SK-N-SH (cell line): ENCODE results near the gene COL28A1. TPM values are rescaled to one million over a fixed set of nuclear protein-coding genes. Genes with fewer than 3 reads are reported as not detected.

Experiments
- CTCF ChIA-PET: fragments of 300-600, 350-600 bp; formaldehyde crosslinking; extraction: SDS; loops from one replicate; lab custom pipeline; 2021; lab: Yijun Ruan, JAX
- POLR2A ChIA-PET: fragments of 350-600 bp; sonication (Branson Sonifier 250); formaldehyde crosslinking; extraction: SDS; loops from one replicate; lab custom pipeline; 2020; ENCODE audit warnings: antibody characterized with exemption, inconsistent platforms; lab: Yijun Ruan, JAX
- DNase-seq: peaks from one replicate; pipeline ENCODE4 v3.0.0; 2012
- H2AFZ ChIP-seq: fragments of 200-600 bp; sonication (generic); 2 replicates; pipeline ENCODE4 v1.8.1; 2016; ENCODE audit warnings: antibody characterized with exemption, mild to moderate bottlenecking, low read depth
- H3F3A ChIP-seq: fragments of 200-600 bp; sonication (generic); replicated peaks from 2 replicates; pipeline ENCODE3; 2016; ENCODE audit warnings: antibody characterized with exemption, mild to moderate bottlenecking; ENCODE audit not compliant: insufficient read depth
- H3K27ac ChIP-seq, 2 experiments: fragments of 200-500 bp in 1 of 2; fragments of 200-600 bp in 1 of 2; sonication (Bioruptor generic) in 1 of 2; sonication (generic), shearing (Covaris generic) in 1 of 2; 2 replicates each; pipeline versions ENCODE4 v1.5.1 to v1.6.1; 2014 to 2016; ENCODE audit warnings: low read depth in 2 of 2, inconsistent platforms in 1 of 2, low read length in 1 of 2, mild to moderate bottlenecking in 1 of 2, mixed read lengths in 1 of 2
- H3K27me3 ChIP-seq: fragments of 200-600 bp; sonication (generic), shearing (Covaris generic); 2 replicates; pipeline ENCODE4 v1.6.1; 2016; ENCODE audit warnings: mixed run types; ENCODE audit not compliant: insufficient read depth
- H3K36me3 ChIP-seq, 2 experiments: fragments of 200-500 bp in 1 of 2; fragments of 200-600 bp in 1 of 2; sonication (Bioruptor generic) in 1 of 2; sonication (generic) in 1 of 2; replicated peaks in 1 of 2; 2 replicates each; pipeline versions ENCODE3 to v1.5.1; 2014 to 2016; ENCODE audit warnings: low read length in 1 of 2, mild to moderate bottlenecking in 1 of 2; ENCODE audit not compliant: insufficient read depth in 2 of 2, control insufficient read depth in 1 of 2
- H3K4me1 ChIP-seq, 2 experiments: fragments of 200-500 bp in 1 of 2; fragments of 200-600 bp in 1 of 2; sonication (Bioruptor generic) in 1 of 2; sonication (generic), shearing (Covaris generic) in 1 of 2; 2 replicates each; pipeline versions ENCODE4 v1.5.1 to v1.6.1; 2014 to 2016; ENCODE audit warnings: low read depth in 1 of 2, low read length in 1 of 2, mixed run types in 1 of 2; ENCODE audit not compliant: insufficient read depth in 2 of 2, control insufficient read depth in 1 of 2
- H3K4me2 ChIP-seq: fragments of 200-600 bp; sonication (generic), shearing (Covaris generic); 2 replicates; pipeline ENCODE4 v1.6.1; 2017; ENCODE audit warnings: mixed run types
- H3K4me3 ChIP-seq, 2 experiments: fragments of 200-500 bp in 1 of 2; fragments of 200-600 bp in 1 of 2; sonication (Bioruptor generic) in 1 of 2; sonication (generic), shearing (Covaris generic) in 1 of 2; 2 replicates each; pipeline versions ENCODE4 v1.5.1 to v1.8.1; 2014 to 2016; ENCODE audit warnings: low read depth in 2 of 2, inconsistent platforms in 1 of 2, low read length in 1 of 2, mild to moderate bottlenecking in 1 of 2, mixed read lengths in 1 of 2, moderate library complexity in 1 of 2
- H3K79me2 ChIP-seq: fragments of 200-600 bp; sonication (generic); 2 replicates; pipeline ENCODE4 v1.8.1; 2017; ENCODE audit warnings: mild to moderate bottlenecking; ENCODE audit not compliant: insufficient read depth
- H3K9ac ChIP-seq: fragments of 200-600 bp; sonication (generic); 2 replicates; pipeline ENCODE4 v1.6.1; 2017; ENCODE audit warnings: mixed run types
- H3K9me2 ChIP-seq: fragments of 200-600 bp; sonication (generic); 2 replicates; pipeline ENCODE4 v1.6.1; 2017; ENCODE audit warnings: mixed run types
- H3K9me3 ChIP-seq: fragments of 200-600 bp; sonication (generic); 2 replicates; pipeline ENCODE4 v1.6.1; 2017; ENCODE audit warnings: mixed run types, mild to moderate bottlenecking, moderate library complexity
- H4K20me1 ChIP-seq: fragments of 200-600 bp; sonication (generic); 2 replicates; pipeline ENCODE4 v1.6.1; 2017; ENCODE audit warnings: mild to moderate bottlenecking, mixed run types; ENCODE audit not compliant: insufficient read depth
- CHD2 ChIP-seq: fragments of 150-350 bp; IDR thresholded peaks from 2 replicates; pipeline ENCODE4 v1.6.1; 2018; ENCODE audit warnings: low read length; ENCODE audit not compliant: partially characterized antibody
- CTCF ChIP-seq: fragments of 200-600 bp; sonication (generic); IDR thresholded peaks from 2 replicates; pipeline ENCODE4 v1.6.1; 2017; ENCODE audit warnings: antibody characterized with exemption, mild to moderate bottlenecking, moderate library complexity
- FOXM1 ChIP-seq: IDR thresholded peaks from 2 replicates; pipeline ENCODE4 v1.4.0; 2012; ENCODE audit warnings: low read depth, mild to moderate bottlenecking
- GABPA ChIP-seq: IDR thresholded peaks from 2 replicates; pipeline ENCODE4 v1.4.0; 2012; ENCODE audit warnings: low read depth, mild to moderate bottlenecking
- MAX ChIP-seq: IDR thresholded peaks from 2 replicates; pipeline ENCODE4 v1.4.0; 2012; ENCODE audit warnings: low read depth
- MEF2A ChIP-seq: IDR thresholded peaks from 2 replicates; pipeline ENCODE4 v1.4.0; 2012; ENCODE audit warnings: low read depth, borderline replicate concordance
- MXI1 ChIP-seq: IDR thresholded peaks from 2 replicates; pipeline ENCODE4 v1.6.1; 2012; ENCODE audit warnings: mild to moderate bottlenecking, low read depth, low read length, improper control_type of control experiment
- POLR2AphosphoS5 ChIP-seq: IDR thresholded peaks from 2 replicates; pipeline ENCODE4 v1.6.1; 2012; ENCODE audit warnings: low read depth, low read length
- REST ChIP-seq: IDR thresholded peaks from 2 replicates; pipeline ENCODE4 v1.6.1; 2012; ENCODE audit warnings: mild to moderate bottlenecking, low read depth, low read length, moderate library complexity
- RFX5 ChIP-seq: IDR thresholded peaks from 2 replicates; pipeline ENCODE4 v1.6.1; 2012; ENCODE audit warnings: mild to moderate bottlenecking, improper control_type of control experiment, low read length
- RXRA ChIP-seq: IDR thresholded peaks from 2 replicates; pipeline ENCODE4 v1.4.0; 2012; ENCODE audit warnings: low read depth, mild to moderate bottlenecking, borderline replicate concordance
- SIN3A ChIP-seq: IDR thresholded peaks from 2 replicates; pipeline ENCODE4 v1.6.1; 2012; ENCODE audit warnings: low read depth, mild to moderate bottlenecking, low read length, moderate library complexity, borderline replicate concordance
- USF1 ChIP-seq: IDR thresholded peaks from 2 replicates; pipeline ENCODE4 v1.4.0; 2012; ENCODE audit warnings: low read depth, borderline replicate concordance
- USF2 ChIP-seq: fragments of 150-350 bp; IDR thresholded peaks from 2 replicates; pipeline ENCODE4 v1.6.1; 2017; ENCODE audit warnings: antibody characterized with exemption, low read length, low read depth, borderline replicate concordance
- ZBTB33 ChIP-seq: IDR thresholded peaks from 2 replicates; pipeline ENCODE4 v1.4.0; 2012; ENCODE audit warnings: low read depth, borderline replicate concordance
- WGBS: methylation state at CpG from one replicate; pipeline ENCODE4 v1.1.6; 2017; ENCODE audit warnings: low lambda C conversion rate; 5-methylcytosine and 5-hydroxymethylcytosine counted together
- polyA plus RNA-seq, 3 experiments: library from polyadenylated mRNA; depleted of rRNA; stranded (reverse); fragments of >200 nt; gene quantifications; 2 replicates each; pipeline ENCODE4 v1.2.3, GENCODE V29; 2012

The COL28A1 gene
- polyA plus RNA-seq, 1 of the 3 experiments (the other 2 are of a cell fraction): not detected

- H3K9me2 ChIP-seq: no peaks in the 10 kb centered on the region
- no peak overlapping the region for H3K27ac ChIP-seq
- H3K4me1 ChIP-seq: no peaks in the 10 kb centered on the region
- H3K9ac ChIP-seq: no peak overlapping the region
- ChIA-PET POLR2A (no interaction called here), CTCF (interaction anchor here (0.9 to 1.7 kb wide), 4 partner anchors 15 to 427 kb away, joined by 3 to 4 read pairs (median 4); no protein-coding TSS in a partner anchor)
- H3F3A ChIP-seq: no peaks in the 10 kb centered on the region
- no peaks in the 10 kb centered on the region for H3K27me3 ChIP-seq
- no peak for TF ChIP-seq RFX5
- TF ChIP-seq CTCF: no peak
- TF ChIP-seq USF2: no peak
- TF ChIP-seq SIN3A: no peak
- TF ChIP-seq MEF2A: no peak
- TF ChIP-seq MAX: no peak
- no peak for TF ChIP-seq USF1
- no peak for TF ChIP-seq GABPA
- no peak for TF ChIP-seq POLR2AphosphoS5
- no peak for TF ChIP-seq MXI1
- no peak for DNase-seq
- no peak overlapping the region for H3K4me2 ChIP-seq
- no peaks in the 10 kb centered on the region for H3K79me2 ChIP-seq
- no peaks in the 10 kb centered on the region for H3K9me3 ChIP-seq
- no peaks in the 10 kb centered on the region for H3K36me3 ChIP-seq
- H2AFZ ChIP-seq: no peak overlapping the region
- no peak overlapping the region for H3K4me3 ChIP-seq
- WGBS: 62% methylated on average over 3 of the region's 3 CpGs
- no peaks in the 10 kb centered on the region for H4K20me1 ChIP-seq
These were observed 11.6 kb downstream of the COL28A1 start for GRCh38 chr7:7524121-7524520.

- Histone ChIP-seq H3K9ac (no peak overlapping the region), H3K4me3 (no peak overlapping the region), H3F3A (no peaks in the 10 kb centered on the region), H3K4me1 (no peaks in the 10 kb centered on the region), H4K20me1 (no peaks in the 10 kb centered on the region), H2AFZ (no peak overlapping the region), H3K9me3 (no peaks in the 10 kb centered on the region), H3K9me2 (no peaks in the 10 kb centered on the region), H3K4me2 (no peak overlapping the region), H3K36me3 (no peaks in the 10 kb centered on the region), H3K27me3 (no peaks in the 10 kb centered on the region), H3K79me2 (no peaks in the 10 kb centered on the region), H3K27ac (no peak overlapping the region)
- CTCF ChIA-PET: interaction anchor here (0.8 to 4.5 kb wide), 5 partner anchors 11 to 98 kb away, joined by 3 to 17 read pairs (median 4); no protein-coding TSS in a partner anchor
- POLR2A ChIA-PET: interaction anchor here (0.6 kb wide), 1 partner anchor 429 kb away, joined by 3 read pairs; no protein-coding TSS in a partner anchor
- 90% methylated on average over 3 of the region's 3 CpGs for WGBS
- no peak for TF ChIP-seq MXI1
- no peak for TF ChIP-seq ZBTB33
- no peak for TF ChIP-seq REST
- no peak for TF ChIP-seq MEF2A
- no peak for TF ChIP-seq RXRA
- no peak for TF ChIP-seq FOXM1
- TF ChIP-seq CHD2: no peak
- DNase-seq: no peak
These were observed 13.3 kb downstream of the COL28A1 start for GRCh38 chr7:7522421-7522820.
